ENCODE measurements around the gene RAB15. TPM values are rescaled to one million over a fixed set of nuclear protein-coding genes. Genes with fewer than 3 reads are reported as not detected.

Gene RAB15
- polyA plus RNA-seq, 1 donor (not counting 4 experiments of a cell fraction or from before 2014, with no cell fraction given), result 2.1 TPM

DNA sequence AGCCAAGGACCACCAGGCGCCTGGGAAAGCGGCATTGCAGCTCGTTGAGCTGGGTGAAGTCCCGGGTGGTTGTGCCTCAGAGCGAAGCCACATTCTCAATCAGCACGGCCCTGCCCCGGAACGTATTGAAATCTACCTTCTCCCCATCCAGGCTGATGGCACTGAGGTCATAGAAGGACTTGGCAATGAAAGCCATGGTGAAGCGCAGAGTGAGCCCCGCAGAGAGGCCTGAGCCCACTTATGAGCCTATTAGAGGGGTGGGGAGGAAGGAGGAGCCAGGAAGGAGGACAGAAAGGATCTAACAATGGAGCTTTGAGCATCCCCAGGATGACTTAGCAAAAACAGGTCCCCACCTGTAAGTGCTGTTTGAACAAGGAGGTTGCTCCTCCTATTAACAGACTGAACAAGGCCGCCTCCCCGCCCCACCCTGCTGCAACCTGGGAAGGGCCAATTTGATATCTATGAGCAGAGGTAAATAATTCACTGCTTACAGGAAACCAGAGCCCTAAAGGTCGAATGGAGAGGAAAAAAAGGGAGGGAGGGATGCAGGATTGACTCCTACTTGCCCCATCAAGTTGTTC is 29.5 kb downstream of the RAB15 start, which contains the start of gene GPX2:
Gene GPX2, minus strand, starts transcription at position 215 of the 581 bp plus-strand sequence. Its CDS starts 19 bp downstream, at position 196.
- dilution Hi-C loops (cut with MboI; ENCODE audit: extremely low pct_ligation_motif_present, low sequenced_read_pairs), result no loop called here
- Histone ChIP-seq H3K4me3 (ENCODE audit: control insufficient read depth in 2 of 3, extremely low read depth in 1 of 3, insufficient read depth in 2 of 3, low read depth in 1 of 3, low read length in 3 of 3) (peak within 1 kb of the TSS; percentile 30 to 66 (median 50)), H3K9ac (ENCODE audit: control insufficient read depth, extremely low read depth, insufficient read depth, low read length) (peak within 1 kb of the TSS; percentile 76), H3K9me1 (ENCODE audit: control insufficient read depth, extremely low read depth, insufficient read depth, low read length) (no peaks in the 10 kb centered on the region), H2AFZ (ENCODE audit: control insufficient read depth, low read length) (peak within 1 kb of the TSS; percentile 79), H3K4me2 (ENCODE audit: control insufficient read depth, extremely low read depth, insufficient read depth, low read depth, low read length) (peak within 1 kb of the TSS; percentile 79), H3K79me2 (ENCODE audit: control insufficient read depth, insufficient read depth, low read length) (peaks cover 4% of the 10 kb centered on the region), H3K27me3 (ENCODE audit: control insufficient read depth, extremely low read depth, insufficient read depth, low read length) (no peaks in the 10 kb centered on the region), H3K9me3 (ENCODE audit: control insufficient read depth, low read depth, low read length) (no peaks in the 10 kb centered on the region), H3K36me3 (ENCODE audit: control insufficient read depth in 2 of 2, extremely low read depth in 1 of 2, insufficient read depth in 2 of 2, low read length in 2 of 2) (peaks cover 0 to 14% of the 10 kb centered on the region in 2 experiments), H3K4me1 (ENCODE audit: control insufficient read depth, extremely low read depth, insufficient read depth, low read length) (peaks cover 16% of the 10 kb centered on the region), H4K20me1 (ENCODE audit: control insufficient read depth, extremely low read depth, insufficient read depth, low read length) (no peaks in the 10 kb centered on the region), H3K27ac (ENCODE audit: control insufficient read depth, insufficient read depth, low read length) (peak within 1 kb of the TSS; percentile 88)
- TF ChIP-seq CTCF (optimal IDR thresholded peaks at IDR 0.05 in 1 of 3, IDR thresholded peaks at IDR 0.05 in 1 of 3, conservative IDR thresholded peaks at IDR 0.05 in 1 of 3; ENCODE audit: extremely low read depth in 1 of 3, insufficient read depth in 2 of 3, low read length in 3 of 3), result no peak
- TF ChIP-seq EZH2 (IDR thresholded peaks at IDR 0.05; ENCODE audit: low read length), result no peak
- FAIRE-seq (peak; percentile 94), DNase-seq (ENCODE audit: low read depth, low spot score) (peak; percentile 32)

DNA sequence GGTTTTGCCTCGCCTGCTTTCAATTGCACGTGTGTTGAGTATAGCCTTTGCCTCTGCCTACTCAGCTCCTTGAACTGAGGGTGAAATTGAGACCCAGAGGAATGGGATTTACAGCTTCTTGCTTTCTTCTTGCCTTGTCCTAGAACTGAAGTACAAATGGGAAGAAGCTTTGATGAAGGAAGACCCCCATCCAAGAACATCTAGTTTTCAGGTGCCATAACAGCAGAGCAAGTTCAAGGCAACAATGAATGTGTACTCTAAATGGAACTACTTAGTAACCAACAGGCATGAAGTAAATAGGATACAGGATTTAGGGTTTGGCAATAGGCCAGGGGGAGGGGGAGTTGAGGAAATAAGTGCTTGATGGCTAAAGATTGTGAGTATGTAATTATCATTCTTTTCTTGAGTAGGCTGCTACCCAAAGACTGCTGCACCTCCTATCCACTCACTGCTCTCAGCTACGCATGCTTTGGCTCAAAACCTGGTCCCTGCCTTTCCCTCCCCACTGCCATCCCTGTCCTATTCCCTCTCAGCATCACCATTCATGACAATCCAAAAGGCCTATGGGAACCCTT is 31.7 kb downstream of the RAB15 start:
- FAIRE-seq (no peak), DNase-seq (ENCODE audit: low read depth, low spot score) (no peak)
- Histone ChIP-seq H3K4me2 (ENCODE audit: control insufficient read depth, extremely low read depth, insufficient read depth, low read depth, low read length) (no peak overlapping the region), H3K4me3 (ENCODE audit: control insufficient read depth in 2 of 3, extremely low read depth in 1 of 3, insufficient read depth in 2 of 3, low read depth in 1 of 3, low read length in 3 of 3) (no peak overlapping the region), H3K9me1 (ENCODE audit: control insufficient read depth, extremely low read depth, insufficient read depth, low read length) (no peaks in the 10 kb centered on the region), H4K20me1 (ENCODE audit: control insufficient read depth, extremely low read depth, insufficient read depth, low read length) (no peaks in the 10 kb centered on the region), H3K27ac (ENCODE audit: control insufficient read depth, insufficient read depth, low read length) (no peak overlapping the region), H3K9ac (ENCODE audit: control insufficient read depth, extremely low read depth, insufficient read depth, low read length) (no peak overlapping the region), H3K4me1 (ENCODE audit: control insufficient read depth, extremely low read depth, insufficient read depth, low read length) (peaks cover 16% of the 10 kb centered on the region), H2AFZ (ENCODE audit: control insufficient read depth, low read length) (no peak overlapping the region), H3K27me3 (ENCODE audit: control insufficient read depth, extremely low read depth, insufficient read depth, low read length) (no peaks in the 10 kb centered on the region), H3K36me3 (ENCODE audit: control insufficient read depth in 2 of 2, extremely low read depth in 1 of 2, insufficient read depth in 2 of 2, low read length in 2 of 2) (peaks cover 0 to 14% of the 10 kb centered on the region in 2 experiments), H3K79me2 (ENCODE audit: control insufficient read depth, insufficient read depth, low read length) (peaks cover 4% of the 10 kb centered on the region), H3K9me3 (ENCODE audit: control insufficient read depth, low read depth, low read length) (no peaks in the 10 kb centered on the region)
- TF ChIP-seq EZH2 (IDR thresholded peaks at IDR 0.05; ENCODE audit: low read length) (no peak), CTCF (optimal IDR thresholded peaks at IDR 0.05 in 1 of 3, IDR thresholded peaks at IDR 0.05 in 1 of 3, conservative IDR thresholded peaks at IDR 0.05 in 1 of 3; ENCODE audit: extremely low read depth in 1 of 3, insufficient read depth in 2 of 3, low read length in 3 of 3) (no peak)
- dilution Hi-C loops (cut with MboI; ENCODE audit: extremely low pct_ligation_motif_present, low sequenced_read_pairs), result no loop called here

Data from keratinocyte (primary cell).